Aorta (tissue), 5 donors: Measurements from ENCODE around the gene ESR2. TPM values are rescaled to one million over a fixed set of nuclear protein-coding genes. Genes with fewer than 3 reads are reported as not detected.

Experiments
- ATAC-seq: fragments of 200-7000 bp; cut with Tn5 transposase; one replicate; pipeline ENCODE4 v1.9.1; 2022; ENCODE audit warnings: moderate library complexity; ENCODE audit not compliant: low FRiP score
- DNase-seq, 2 donors: peaks; one replicate each; pipeline ENCODE4 v3.0.0-alpha.2; 2020
- H3K27ac ChIP-seq, 2 donors: one replicate each; pipeline ENCODE4 v1.5.1; 2013; ENCODE audit warnings: low read length in 2 of 2, mild to moderate bottlenecking in 2 of 2, moderate library complexity in 2 of 2, control low read depth in 1 of 2, inconsistent platforms in 1 of 2, low read depth in 1 of 2
- H3K27me3 ChIP-seq, 2 donors: one replicate each; pipeline ENCODE4 v1.6.1; 2013; ENCODE audit warnings: control low read depth in 1 of 2, low read length in 1 of 2, mild to moderate bottlenecking in 1 of 2, moderate library complexity in 1 of 2; ENCODE audit not compliant: insufficient read depth in 2 of 2, control insufficient read depth in 1 of 2
- H3K36me3 ChIP-seq, 2 donors: one replicate each; pipeline ENCODE4 v1.6.1; 2013; ENCODE audit warnings: control low read depth in 1 of 2, low read length in 1 of 2, mild to moderate bottlenecking in 1 of 2; ENCODE audit not compliant: insufficient read depth in 2 of 2, control insufficient read depth in 1 of 2
- H3K4me1 ChIP-seq, 2 donors: one replicate each; pipeline ENCODE4 v1.6.1; 2013; ENCODE audit warnings: low read length in 2 of 2, control low read depth in 1 of 2, mild to moderate bottlenecking in 1 of 2, moderate library complexity in 1 of 2; ENCODE audit not compliant: insufficient read depth in 2 of 2, control insufficient read depth in 1 of 2
- H3K4me3 ChIP-seq, 2 donors: one replicate each; pipeline ENCODE4 v1.5.1; 2013; ENCODE audit warnings: low read length in 2 of 2, control low read depth in 1 of 2, mild to moderate bottlenecking in 1 of 2
- H3K9me3 ChIP-seq: one replicate; pipeline ENCODE4 v1.6.1; 2013; ENCODE audit warnings: mild to moderate bottlenecking, low read length; ENCODE audit not compliant: control insufficient read depth
- WGBS, 2 donors: extraction: QIAGEN DNeasy Blood & Tissue Kit; methylation state at CpG; one replicate each; pipeline ENCODE4 v1.1.7; 2013; 5-methylcytosine and 5-hydroxymethylcytosine counted together
- intact Hi-C, 2 donors: fragments of 100-400 bp; cut with DNase I; formaldehyde crosslinking; loops; one replicate each; pipeline versions ENCODE4 v1.14.2 to v1.15.0; 2022
- polyA plus RNA-seq, 2 donors: library from polyadenylated mRNA; stranded (reverse); fragments of 200-250 nt; gene quantifications; one replicate each; pipeline ENCODE4 v1.2.3, GENCODE V29; 2013
- total RNA-seq, 2 donors: library from RNA; stranded (reverse); fragmentation: NEBNext Ultra II Directional; extraction: Animal tissue kit (Norgen Biotek cat#: 25700); gene quantifications; one replicate each; pipeline ENCODE4 v1.2.1, GENCODE V29; 2021
- donor health status: healthy with polysubstance abuse.
- donor health status: Bipolar disorder and iron deficiency.
- donor health status: DM: no; HTN: no; CAD: no.
- donor health status: DM: no; HTN: no; CAD: no.
- donor health status: DM: yes; HTN: yes; CAD: no.

Gene ESR2
- total and polyA plus RNA-seq, 4 donors = 0.10 to 0.27 TPM; not detected in 2

- ATAC-seq (no peak), DNase-seq (no peak)
- intact Hi-C loops = no loop called here
- 89 to 92% methylated on average over 3 of the region's 3 CpGs for WGBS, 2 donors
- peaks cover 0 to 2% of the 10 kb centered on the region in 2 donors for H3K36me3 ChIP-seq
- H3K4me3 ChIP-seq = no peak overlapping the region
- no peaks in the 10 kb centered on the region for H3K4me1 ChIP-seq
- no peaks in the 10 kb centered on the region for H3K27me3 ChIP-seq
- H3K27ac ChIP-seq = no peak overlapping the region
- no peaks in the 10 kb centered on the region for H3K9me3 ChIP-seq
Measured at GRCh38 chr14:64178814-64179213, 115.4 kb downstream of the ESR2 start.

DNA sequence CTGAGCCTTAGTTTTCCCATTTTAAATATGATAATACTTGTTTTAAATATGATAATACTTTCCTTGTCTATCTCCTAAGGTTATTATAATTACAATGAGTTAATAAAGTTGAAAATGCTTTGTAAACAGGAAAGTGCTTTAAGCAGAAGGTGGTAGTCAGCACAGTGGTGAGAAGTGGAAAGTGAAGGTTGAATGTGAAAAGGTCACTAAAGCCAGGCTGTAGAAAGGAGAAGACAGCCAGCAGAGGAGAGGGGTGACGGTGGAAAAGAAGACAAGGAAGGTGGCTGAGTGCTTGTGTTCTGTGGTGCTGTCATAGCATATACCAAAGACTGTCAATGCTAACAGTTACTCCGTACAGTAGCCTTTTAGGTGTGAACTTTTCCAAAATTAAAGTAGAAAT lies 117.8 kb downstream of the ESR2 start:
- DNase-seq (no peak), ATAC-seq (no peak)
- WGBS, 2 donors = 96 to 97% methylated on average over 2 of the region's 2 CpGs
- intact Hi-C loops = no loop called here
- H3K4me1 ChIP-seq = no peaks in the 10 kb centered on the region
- H3K27me3 ChIP-seq = no peaks in the 10 kb centered on the region
- no peak overlapping the region for H3K4me3 ChIP-seq
- H3K9me3 ChIP-seq = no peaks in the 10 kb centered on the region
- H3K27ac ChIP-seq = no peak overlapping the region
- H3K36me3 ChIP-seq = no peaks in the 10 kb centered on the region

DNA sequence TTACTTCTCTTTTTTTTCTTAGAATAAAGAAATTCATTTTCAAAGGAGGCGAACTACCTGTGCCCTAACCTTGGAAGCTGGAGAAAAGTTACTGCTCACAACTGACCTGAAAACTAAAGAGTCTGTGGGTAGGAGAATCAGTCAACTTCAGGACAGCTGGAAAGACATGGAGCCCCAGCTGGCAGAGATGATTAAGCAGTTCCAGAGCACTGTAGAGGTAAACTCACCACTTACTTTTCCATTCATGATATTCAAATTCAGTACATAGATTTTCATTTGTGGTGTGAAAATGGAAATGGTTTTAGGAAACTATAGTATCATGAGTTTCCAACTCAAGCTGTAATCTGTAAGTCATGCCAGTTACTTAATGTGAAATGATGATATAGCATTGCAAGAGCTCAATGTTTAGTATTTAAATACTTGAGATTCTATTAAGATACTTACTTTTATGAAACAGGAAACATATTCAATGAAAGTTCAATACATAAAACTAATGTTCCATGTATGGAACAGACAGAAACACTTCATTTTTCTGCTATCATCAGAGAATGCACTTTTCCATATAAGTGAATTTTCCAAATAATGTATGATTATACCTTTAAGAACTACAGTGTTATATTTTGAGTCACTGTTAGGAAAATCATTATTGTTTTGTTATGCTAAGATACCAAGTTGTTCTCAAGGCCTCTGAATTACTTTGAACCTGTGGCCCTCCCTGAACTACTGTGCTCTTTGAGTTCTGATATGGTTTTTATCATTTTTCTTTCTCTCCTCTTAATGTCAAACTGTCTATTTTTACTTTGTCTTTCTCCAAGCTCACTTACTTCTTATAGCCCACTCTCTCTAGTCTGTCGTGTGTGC lies 119.0 kb downstream of the ESR2 start:
- ATAC-seq = no peak
- Histone ChIP-seq H3K9me3 (no peaks in the 10 kb centered on the region), H3K27ac (no peak overlapping the region), H3K4me1 (no peaks in the 10 kb centered on the region), H3K4me3 (no peak overlapping the region), H3K27me3 (no peaks in the 10 kb centered on the region), H3K36me3 (peaks cover 0 to 4% of the 10 kb centered on the region in 2 donors)
- DNase-seq = no peak
- 80 to 86% methylated on average over 2 of the region's 2 CpGs for WGBS, 2 donors
- intact Hi-C loops = no loop called here

DNA sequence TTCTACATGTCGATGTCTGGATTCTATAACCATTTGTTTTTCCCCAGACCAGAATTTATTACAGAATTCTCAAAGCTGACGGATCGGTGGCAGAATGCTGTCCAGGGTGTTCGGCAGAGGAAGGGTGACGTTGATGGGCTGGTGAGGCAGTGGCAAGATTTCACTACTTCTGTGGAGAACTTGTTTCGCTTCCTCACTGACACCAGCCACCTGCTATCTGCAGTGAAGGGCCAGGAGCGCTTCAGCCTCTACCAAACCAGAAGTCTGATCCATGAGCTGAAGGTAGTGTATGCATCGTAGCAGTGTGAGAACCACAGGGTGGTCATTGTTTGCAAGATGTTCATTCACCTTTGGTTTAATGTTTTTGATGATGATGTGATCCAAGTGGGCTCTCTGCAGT lies 124.0 kb downstream of the ESR2 start:
- Histone ChIP-seq H3K27ac (no peak overlapping the region), H3K9me3 (no peaks in the 10 kb centered on the region), H3K4me1 (no peaks in the 10 kb centered on the region), H3K4me3 (no peak overlapping the region), H3K27me3 (no peaks in the 10 kb centered on the region), H3K36me3 (peaks cover 0 to 9% of the 10 kb centered on the region in 2 donors)
- 92 to 96% methylated on average over 8 of the region's 8 CpGs for WGBS, 2 donors
- ATAC-seq = no peak
- DNase-seq = no peak
- intact Hi-C loops = no loop called here

- H3K27me3 ChIP-seq = no peaks in the 10 kb centered on the region
- WGBS, 2 donors = 96% methylated on average over 3 of the region's 3 CpGs
- H3K9me3 ChIP-seq = no peaks in the 10 kb centered on the region
- no peak for DNase-seq
- no peaks in the 10 kb centered on the region for H3K4me1 ChIP-seq
- no peak for ATAC-seq
- intact Hi-C loops = no loop called here
- peaks cover 4 to 7% of the 10 kb centered on the region in 2 donors for H3K36me3 ChIP-seq
- no peak overlapping the region for H3K27ac ChIP-seq
- H3K4me3 ChIP-seq = no peak overlapping the region
Measured at GRCh38 chr14:64159588-64159987, 134.6 kb downstream of the ESR2 start.

DNA sequence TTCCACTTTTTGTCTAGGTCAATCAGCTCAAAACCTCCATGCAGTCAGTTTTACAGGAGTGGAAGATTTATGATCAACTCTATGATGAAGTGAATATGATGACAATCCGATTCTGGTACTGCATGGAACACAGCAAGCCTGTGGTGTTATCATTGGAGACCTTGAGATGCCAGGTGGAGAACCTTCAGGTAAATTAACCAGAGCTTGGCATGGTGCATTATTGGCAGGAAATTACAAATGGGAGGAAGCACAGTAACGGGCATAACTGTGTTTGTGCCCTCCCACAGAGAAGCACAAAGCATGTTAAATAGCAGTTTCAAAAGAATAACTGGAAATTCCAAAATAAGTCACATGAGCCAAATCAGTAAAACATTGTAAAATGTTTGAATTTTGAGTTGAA lies 135.6 kb downstream of the ESR2 start:
- WGBS, 2 donors = 88 to 92% methylated on average over 2 of the region's 2 CpGs
- H3K4me1 ChIP-seq = no peaks in the 10 kb centered on the region
- H3K27me3 ChIP-seq = no peaks in the 10 kb centered on the region
- no peaks in the 10 kb centered on the region for H3K9me3 ChIP-seq
- no peak for DNase-seq
- no peak for ATAC-seq
- H3K4me3 ChIP-seq = no peak overlapping the region
- intact Hi-C loops = no loop called here
- H3K36me3 ChIP-seq = peaks cover 4 to 9% of the 10 kb centered on the region in 2 donors
- H3K27ac ChIP-seq = no peak overlapping the region

DNA sequence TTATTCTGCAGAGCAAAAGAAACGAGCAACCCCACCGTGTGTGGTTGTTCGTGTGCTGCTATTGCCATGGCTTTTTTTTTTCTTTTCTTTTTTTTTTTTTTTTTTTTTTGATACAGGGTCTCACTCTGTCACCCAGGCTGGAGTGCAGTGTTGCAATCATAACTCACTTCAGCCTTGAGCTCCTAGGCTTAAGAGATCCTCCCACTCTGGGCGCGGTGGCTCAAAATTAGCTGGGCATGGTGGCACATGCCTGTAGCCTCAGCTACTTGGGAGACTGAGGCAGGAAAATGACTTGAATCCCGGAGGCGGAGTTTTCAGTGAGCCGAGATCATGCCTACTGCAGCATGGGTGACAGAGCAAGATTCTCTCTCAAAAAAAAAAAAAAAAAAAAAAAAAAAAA lies 144.2 kb downstream of the ESR2 start:
- 76 to 87% methylated on average over 8 of the region's 8 CpGs for WGBS, 2 donors

DNA sequence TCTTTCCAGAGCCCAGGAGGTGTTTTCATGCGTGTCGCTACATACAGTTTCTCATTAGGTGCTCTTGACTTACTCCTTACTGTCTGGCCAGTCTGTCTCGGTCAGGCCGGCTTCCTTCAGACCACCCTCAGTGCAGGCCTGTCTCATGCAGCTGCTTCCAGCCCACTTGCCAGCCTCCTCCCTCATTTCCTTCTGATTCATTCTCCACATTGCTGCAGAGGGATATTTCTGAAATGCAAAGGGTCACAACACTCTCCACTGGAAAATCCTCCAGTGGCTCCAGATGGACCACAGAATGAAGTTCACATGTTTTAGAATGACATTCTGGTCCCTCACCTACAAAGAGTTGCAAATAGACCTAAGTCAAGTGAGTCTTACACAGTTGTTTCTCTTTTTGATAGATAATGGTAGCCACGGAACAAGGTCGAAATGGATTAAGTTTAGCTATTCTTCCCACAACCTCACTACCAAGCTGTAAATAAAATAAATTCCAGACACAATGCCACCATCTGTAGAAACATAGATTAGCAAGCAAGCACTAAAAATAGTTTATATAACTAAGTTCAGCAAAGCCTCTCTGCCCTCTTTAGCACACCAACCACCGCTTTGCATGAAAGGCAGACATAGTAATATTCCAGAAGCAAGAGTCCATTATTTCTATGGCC lies 146.9 kb downstream of the ESR2 start:
- H3K27me3 ChIP-seq = no peaks in the 10 kb centered on the region
- no peak overlapping the region for H3K27ac ChIP-seq
- no peaks in the 10 kb centered on the region for H3K9me3 ChIP-seq
- ATAC-seq = no peak
- no peak overlapping the region for H3K4me3 ChIP-seq
- no peaks in the 10 kb centered on the region for H3K4me1 ChIP-seq
- intact Hi-C loops = no loop called here
- 74 to 77% methylated on average over 7 of the region's 7 CpGs for WGBS, 2 donors
- DNase-seq = no peak
- peaks cover 5 to 18% of the 10 kb centered on the region in 2 donors for H3K36me3 ChIP-seq

More for the DNA sequence above, 144.2 kb downstream of the ESR2 start:
- ATAC-seq (no peak), DNase-seq (no peak)
- intact Hi-C loops = no loop called here
- no peaks in the 10 kb centered on the region for H3K27me3 ChIP-seq
- peaks cover 6 to 7% of the 10 kb centered on the region in 2 donors for H3K36me3 ChIP-seq
- no peak overlapping the region for H3K27ac ChIP-seq
- H3K4me1 ChIP-seq = no peaks in the 10 kb centered on the region
- H3K4me3 ChIP-seq = no peak overlapping the region
- no peaks in the 10 kb centered on the region for H3K9me3 ChIP-seq
